ENCODE data around the gene ZC4H2.

- no peak for TF ChIP-seq POLR2AphosphoS5 (IDR thresholded peaks at IDR 0.05)
- TF ChIP-seq, protein P1, sequence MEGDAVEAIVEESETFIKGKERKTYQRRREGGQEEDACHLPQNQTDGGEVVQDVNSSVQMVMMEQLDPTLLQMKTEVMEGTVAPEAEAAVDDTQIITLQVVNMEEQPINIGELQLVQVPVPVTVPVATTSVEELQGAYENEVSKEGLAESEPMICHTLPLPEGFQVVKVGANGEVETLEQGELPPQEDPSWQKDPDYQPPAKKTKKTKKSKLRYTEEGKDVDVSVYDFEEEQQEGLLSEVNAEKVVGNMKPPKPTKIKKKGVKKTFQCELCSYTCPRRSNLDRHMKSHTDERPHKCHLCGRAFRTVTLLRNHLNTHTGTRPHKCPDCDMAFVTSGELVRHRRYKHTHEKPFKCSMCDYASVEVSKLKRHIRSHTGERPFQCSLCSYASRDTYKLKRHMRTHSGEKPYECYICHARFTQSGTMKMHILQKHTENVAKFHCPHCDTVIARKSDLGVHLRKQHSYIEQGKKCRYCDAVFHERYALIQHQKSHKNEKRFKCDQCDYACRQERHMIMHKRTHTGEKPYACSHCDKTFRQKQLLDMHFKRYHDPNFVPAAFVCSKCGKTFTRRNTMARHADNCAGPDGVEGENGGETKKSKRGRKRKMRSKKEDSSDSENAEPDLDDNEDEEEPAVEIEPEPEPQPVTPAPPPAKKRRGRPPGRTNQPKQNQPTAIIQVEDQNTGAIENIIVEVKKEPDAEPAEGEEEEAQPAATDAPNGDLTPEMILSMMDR (IDR thresholded peaks at IDR 0.05) = no peak
Observed at GRCh38 chrX:64867217-64867616, 109.0 kb downstream of the ZC4H2 start.
